HG03558 (cell line): ENCODE measurements around the gene RBM4.

Experiments
- ATAC-seq: cut with Tn5 transposase; IDR thresholded peaks from one replicate; pipeline ENCODE4 v1.9.1; 2021; ENCODE audit warnings: moderate number of reproducible peaks; ENCODE audit not compliant: unreplicated experiment; ENCODE audit errors: extremely low read depth

RBM4 gene

DNA sequence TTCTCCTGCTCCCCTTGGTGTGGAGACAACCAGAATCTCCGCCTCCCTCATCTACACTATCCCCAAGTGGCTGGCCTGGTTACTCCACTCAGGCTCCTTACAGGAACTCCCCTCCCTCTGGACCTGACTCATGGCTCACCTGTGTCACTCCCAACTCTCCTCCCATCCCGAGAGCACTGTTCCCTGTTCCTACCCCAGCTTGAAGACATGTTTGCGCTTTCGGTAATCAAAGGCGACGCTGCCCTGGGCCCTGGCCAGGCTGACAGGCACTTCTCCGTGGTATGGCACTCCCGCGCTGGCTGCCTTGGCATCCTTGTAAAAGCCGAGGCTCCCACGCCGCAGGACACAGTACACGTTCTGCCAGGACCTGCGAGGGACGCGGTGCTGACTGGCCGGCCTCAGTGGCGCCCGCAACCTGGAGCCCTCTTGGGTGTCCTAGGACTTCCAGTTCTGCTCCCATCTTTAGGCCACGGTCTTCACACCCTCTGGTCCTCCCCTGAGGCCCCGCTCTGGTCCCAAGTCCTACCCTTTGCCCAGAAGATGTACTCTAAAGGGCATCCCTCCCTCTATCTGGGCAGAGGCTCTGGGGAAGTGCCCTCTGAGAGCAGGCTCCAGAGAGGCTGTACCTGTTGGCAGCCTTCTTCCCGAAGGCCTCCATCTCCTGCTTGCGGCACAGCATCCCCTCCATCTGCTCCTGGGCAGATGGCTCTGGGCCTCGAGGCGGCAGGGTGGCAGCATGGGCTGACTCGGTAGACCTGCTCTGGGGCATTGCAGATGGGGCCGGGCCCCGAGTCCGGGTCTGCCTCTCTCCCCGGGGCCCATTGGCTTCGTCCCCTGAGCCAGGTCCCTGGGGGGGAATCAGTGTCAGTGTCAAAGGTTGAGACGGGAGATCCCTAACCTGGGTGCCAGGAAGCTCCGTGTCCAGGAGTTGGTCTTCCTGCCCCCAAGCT lies 48.6 kb downstream of the RBM4 start:
- ATAC-seq: no peak

- no peak for ATAC-seq
These were observed 49.4 kb downstream of the RBM4 start for GRCh38 chr11:66687831-66688281.

- ATAC-seq: no peak
These were observed 50.3 kb downstream of the RBM4 start for GRCh38 chr11:66688561-66689534.

DNA sequence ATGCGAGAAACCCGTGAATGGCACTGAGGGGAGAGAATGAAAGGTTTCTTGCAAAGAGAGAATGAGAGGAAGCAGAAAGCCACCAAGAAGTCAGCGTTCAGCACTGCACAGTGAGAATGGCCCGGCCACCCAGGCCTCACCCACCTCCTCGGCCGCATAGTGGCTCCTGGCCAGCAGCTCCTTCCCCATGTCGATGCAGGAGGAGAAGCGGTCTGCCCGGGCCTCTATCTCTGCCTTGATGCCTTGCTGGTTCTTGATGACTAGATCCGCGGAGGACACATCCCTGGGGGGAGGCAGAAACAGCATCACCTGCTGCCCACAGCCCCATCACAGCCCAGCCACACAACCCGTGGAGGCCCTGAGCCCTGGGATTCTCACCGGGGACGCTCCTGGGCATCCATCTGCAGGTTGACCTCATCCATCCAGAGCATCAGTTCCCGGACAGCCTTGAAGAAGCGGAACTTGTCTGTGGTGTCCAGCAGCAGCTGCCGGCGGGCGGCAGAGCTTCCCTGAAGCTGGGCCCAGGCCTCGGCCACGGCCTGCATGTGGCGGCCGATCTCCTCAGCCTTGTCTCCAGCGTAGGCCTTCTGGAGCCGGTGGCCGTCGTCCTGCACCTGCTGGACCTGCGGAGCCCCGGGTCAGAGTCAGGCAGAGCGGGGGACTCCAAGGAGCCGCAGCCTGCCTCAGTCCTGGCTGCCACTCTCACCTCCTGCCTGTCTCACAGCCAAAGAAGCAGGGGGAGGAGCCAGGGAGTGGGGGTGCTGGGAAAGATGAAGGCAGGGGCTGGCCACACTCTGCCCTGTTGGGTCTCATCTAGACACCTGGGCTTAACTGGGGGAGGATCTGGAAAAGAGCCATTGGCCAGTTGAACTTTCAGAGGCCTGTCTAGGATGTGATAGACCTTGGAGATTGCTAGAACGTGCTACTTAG lies 51.4 kb downstream of the RBM4 start:
- ATAC-seq: no peak

GRCh38 chr11:66691311-66691980 lies 52.9 kb downstream of the RBM4 start:
- no peak for ATAC-seq

GRCh38 chr11:66692446-66692845 lies 53.9 kb downstream of the RBM4 start:
- no peak for ATAC-seq

DNA sequence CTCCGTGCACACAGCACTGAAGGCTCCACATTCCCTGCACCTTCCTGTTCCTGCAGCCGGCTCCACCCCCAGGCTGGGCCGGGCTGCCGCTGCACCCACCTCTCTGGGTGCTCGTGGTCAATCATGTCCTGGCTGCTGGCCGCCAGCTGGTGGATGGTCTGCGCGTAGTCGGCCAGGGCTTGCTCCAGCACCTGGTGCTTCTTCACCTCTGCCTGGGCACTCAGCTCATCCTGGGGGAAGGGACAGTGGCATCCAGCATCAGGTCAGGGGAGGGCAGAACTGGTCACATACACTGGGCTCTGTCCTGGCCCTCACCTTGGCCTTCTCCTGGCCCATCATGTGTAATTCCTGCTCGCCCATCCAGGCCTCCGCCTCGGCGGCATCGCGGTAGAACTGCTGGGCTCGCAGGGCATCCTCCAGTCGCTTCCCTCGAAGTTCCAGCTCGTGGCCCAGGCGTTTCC lies 54.4 kb downstream of the RBM4 start:
- no peak for ATAC-seq

- ATAC-seq: no peak
These were observed 55.0 kb downstream of the RBM4 start for GRCh38 chr11:66693356-66694055.

DNA sequence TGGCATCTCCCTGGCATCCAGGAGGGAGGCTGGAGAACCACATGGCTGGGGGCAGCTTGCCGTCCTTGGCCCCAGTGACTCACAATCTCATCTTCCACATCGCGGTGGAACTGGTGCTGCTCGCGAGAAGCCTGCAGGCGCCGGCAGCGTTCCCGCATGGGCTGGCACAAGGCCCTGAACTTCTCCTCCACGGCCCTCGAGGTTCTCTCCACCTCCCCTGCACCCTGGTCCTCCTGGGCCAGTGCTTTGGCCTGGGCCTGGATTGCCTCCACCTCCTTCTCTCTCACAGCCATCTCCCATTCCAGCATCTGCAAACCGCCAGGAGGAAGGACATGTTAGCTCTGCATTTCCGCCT lies 55.5 kb downstream of the RBM4 start:
- no peak for ATAC-seq

- no peak for ATAC-seq
These were observed 56.3 kb downstream of the RBM4 start for GRCh38 chr11:66694732-66695207.
